Measurements from ENCODE around the gene ENTPD2. TPM values are rescaled to one million over a fixed set of nuclear protein-coding genes. Genes with fewer than 3 reads are reported as not detected.
A peak's percentile ranks its signal among the peaks of the same experiment; 100 is the strongest.

The ENTPD2 gene
- total and polyA plus RNA-seq, 2 experiments from 2014 or later, result 1.8 to 1.9 TPM

DNA sequence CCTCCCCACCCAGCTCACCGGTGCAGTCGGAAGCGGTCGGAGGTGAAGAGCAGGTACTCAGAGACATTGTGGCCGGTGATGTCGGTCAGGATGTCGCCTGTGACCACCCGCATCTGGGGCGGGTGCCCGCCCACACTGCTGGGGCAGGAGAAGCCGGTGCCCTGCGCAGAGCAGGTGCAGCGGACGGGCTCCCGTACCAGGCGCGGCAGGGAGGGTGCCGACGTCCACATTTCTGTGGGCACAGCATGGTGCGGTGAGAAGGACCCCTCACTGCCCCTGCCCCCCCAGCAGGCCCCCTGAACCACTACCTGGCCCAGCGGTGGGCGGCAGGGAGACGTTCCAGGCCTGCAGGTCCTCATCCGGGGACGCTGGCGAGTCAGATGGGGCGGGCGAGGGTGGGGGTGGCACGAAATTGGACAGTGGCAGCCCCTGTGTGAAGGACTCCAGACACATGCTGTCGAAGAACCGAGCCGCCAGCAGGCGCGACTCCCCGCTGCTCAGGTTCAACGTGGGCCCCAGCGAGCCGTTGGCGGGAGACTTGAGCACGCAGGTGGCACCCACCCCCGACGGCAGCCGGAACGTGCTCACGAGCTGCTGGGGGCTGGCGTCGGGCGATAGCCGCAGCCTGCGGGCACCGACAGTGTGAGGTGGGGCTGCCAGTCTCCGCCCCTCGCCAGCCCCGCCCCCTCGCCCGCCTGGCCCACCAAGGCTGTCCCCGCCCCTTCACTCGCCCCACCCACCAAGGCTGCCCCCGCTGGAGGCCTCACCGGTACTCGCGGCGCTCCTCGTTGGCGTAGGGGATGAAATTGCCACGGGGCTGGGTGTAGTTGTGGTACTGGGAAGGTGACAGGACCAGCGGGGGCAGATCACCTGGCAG lies 40.9 kb downstream of the ENTPD2 start:
- TF ChIP-seq EZH2phosphoT487 (IDR thresholded peaks at IDR 0.05; ENCODE audit: unreplicated experiment), result no peak
- no peak for TF ChIP-seq POLR2AphosphoS5 (IDR thresholded peaks at IDR 0.05; ENCODE audit: low read depth)
- TF ChIP-seq, protein P1, sequence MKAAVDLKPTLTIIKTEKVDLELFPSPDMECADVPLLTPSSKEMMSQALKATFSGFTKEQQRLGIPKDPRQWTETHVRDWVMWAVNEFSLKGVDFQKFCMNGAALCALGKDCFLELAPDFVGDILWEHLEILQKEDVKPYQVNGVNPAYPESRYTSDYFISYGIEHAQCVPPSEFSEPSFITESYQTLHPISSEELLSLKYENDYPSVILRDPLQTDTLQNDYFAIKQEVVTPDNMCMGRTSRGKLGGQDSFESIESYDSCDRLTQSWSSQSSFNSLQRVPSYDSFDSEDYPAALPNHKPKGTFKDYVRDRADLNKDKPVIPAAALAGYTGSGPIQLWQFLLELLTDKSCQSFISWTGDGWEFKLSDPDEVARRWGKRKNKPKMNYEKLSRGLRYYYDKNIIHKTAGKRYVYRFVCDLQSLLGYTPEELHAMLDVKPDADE (IDR thresholded peaks at IDR 0.05), result no peak
- TF ChIP-seq EZH2 (IDR thresholded peaks at IDR 0.05; ENCODE audit: low read depth, unreplicated experiment), result no peak
- no peak for TF ChIP-seq STAT1 (IDR thresholded peaks at IDR 0.05; ENCODE audit: unreplicated experiment)
- TF ChIP-seq, protein P2, sequence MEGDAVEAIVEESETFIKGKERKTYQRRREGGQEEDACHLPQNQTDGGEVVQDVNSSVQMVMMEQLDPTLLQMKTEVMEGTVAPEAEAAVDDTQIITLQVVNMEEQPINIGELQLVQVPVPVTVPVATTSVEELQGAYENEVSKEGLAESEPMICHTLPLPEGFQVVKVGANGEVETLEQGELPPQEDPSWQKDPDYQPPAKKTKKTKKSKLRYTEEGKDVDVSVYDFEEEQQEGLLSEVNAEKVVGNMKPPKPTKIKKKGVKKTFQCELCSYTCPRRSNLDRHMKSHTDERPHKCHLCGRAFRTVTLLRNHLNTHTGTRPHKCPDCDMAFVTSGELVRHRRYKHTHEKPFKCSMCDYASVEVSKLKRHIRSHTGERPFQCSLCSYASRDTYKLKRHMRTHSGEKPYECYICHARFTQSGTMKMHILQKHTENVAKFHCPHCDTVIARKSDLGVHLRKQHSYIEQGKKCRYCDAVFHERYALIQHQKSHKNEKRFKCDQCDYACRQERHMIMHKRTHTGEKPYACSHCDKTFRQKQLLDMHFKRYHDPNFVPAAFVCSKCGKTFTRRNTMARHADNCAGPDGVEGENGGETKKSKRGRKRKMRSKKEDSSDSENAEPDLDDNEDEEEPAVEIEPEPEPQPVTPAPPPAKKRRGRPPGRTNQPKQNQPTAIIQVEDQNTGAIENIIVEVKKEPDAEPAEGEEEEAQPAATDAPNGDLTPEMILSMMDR (conservative IDR thresholded peaks at IDR 0.05; ENCODE audit: low read depth in 2 of 2), result no peak
- no peak for TF ChIP-seq JUNB (IDR thresholded peaks at IDR 0.05; ENCODE audit: unreplicated experiment)
- TF ChIP-seq NANOG (IDR thresholded peaks at IDR 0.05; ENCODE audit: borderline replicate concordance), result no peak
- TF ChIP-seq, protein P3, sequence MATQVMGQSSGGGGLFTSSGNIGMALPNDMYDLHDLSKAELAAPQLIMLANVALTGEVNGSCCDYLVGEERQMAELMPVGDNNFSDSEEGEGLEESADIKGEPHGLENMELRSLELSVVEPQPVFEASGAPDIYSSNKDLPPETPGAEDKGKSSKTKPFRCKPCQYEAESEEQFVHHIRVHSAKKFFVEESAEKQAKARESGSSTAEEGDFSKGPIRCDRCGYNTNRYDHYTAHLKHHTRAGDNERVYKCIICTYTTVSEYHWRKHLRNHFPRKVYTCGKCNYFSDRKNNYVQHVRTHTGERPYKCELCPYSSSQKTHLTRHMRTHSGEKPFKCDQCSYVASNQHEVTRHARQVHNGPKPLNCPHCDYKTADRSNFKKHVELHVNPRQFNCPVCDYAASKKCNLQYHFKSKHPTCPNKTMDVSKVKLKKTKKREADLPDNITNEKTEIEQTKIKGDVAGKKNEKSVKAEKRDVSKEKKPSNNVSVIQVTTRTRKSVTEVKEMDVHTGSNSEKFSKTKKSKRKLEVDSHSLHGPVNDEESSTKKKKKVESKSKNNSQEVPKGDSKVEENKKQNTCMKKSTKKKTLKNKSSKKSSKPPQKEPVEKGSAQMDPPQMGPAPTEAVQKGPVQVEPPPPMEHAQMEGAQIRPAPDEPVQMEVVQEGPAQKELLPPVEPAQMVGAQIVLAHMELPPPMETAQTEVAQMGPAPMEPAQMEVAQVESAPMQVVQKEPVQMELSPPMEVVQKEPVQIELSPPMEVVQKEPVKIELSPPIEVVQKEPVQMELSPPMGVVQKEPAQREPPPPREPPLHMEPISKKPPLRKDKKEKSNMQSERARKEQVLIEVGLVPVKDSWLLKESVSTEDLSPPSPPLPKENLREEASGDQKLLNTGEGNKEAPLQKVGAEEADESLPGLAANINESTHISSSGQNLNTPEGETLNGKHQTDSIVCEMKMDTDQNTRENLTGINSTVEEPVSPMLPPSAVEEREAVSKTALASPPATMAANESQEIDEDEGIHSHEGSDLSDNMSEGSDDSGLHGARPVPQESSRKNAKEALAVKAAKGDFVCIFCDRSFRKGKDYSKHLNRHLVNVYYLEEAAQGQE (IDR thresholded peaks at IDR 0.05; ENCODE audit: unreplicated experiment), result no peak
- TF ChIP-seq ZNF331 (CRISPR knock-in tag; IDR thresholded peaks at IDR 0.05; ENCODE audit: low read depth), result no peak
- TF ChIP-seq CREB1 (CRISPR knock-in tag; IDR thresholded peaks at IDR 0.05; ENCODE audit: low read depth), result no peak
- TF ChIP-seq ZNF462 (CRISPR knock-in tag; IDR thresholded peaks at IDR 0.05), result no peak
- TF ChIP-seq ZNF114 (CRISPR knock-in tag; IDR thresholded peaks at IDR 0.05), result no peak
- no peaks in the 10 kb centered on the region for H3K27me3 ChIP-seq (ENCODE audit: insufficient read depth)
- H3K36me3 ChIP-seq (ENCODE audit: insufficient read depth), result no peaks in the 10 kb centered on the region
- H3K9me2 ChIP-seq (ENCODE audit: insufficient read depth), result no peaks in the 10 kb centered on the region
- H3K9me3 Mint-ChIP-seq, result no peaks in the 10 kb centered on the region
- H3K27ac Mint-ChIP-seq, result no peak overlapping the region
- H3K27ac ChIP-seq (ENCODE audit: low read depth), result no peak overlapping the region
- no peaks in the 10 kb centered on the region for H3K27me3 Mint-ChIP-seq (ENCODE audit: insufficient read depth, low read depth, poor library complexity)
- no peaks in the 10 kb centered on the region for H3K4me1 Mint-ChIP-seq
- DNase-seq (ENCODE audit: low spot score) (peak; percentile 69), ATAC-seq (peak; percentile 81)
- H4K20me1 ChIP-seq (replicated peaks; ENCODE audit: insufficient read depth), result no peaks in the 10 kb centered on the region
- H3K4me2 ChIP-seq, result no peak overlapping the region
- no peak overlapping the region for H2AFZ ChIP-seq
- H3K4me3 Mint-ChIP-seq, result no peak overlapping the region
- no peaks in the 10 kb centered on the region for H3K4me1 ChIP-seq (ENCODE audit: insufficient read depth)
- H3F3A ChIP-seq (replicated peaks; ENCODE audit: low read depth), result no peaks in the 10 kb centered on the region
- H3K79me2 ChIP-seq (replicated peaks; ENCODE audit: insufficient read depth), result no peaks in the 10 kb centered on the region
- H3K4me3 ChIP-seq, result no peak overlapping the region
- H3K36me3 Mint-ChIP-seq (ENCODE audit: low read depth), result peaks cover 2% of the 10 kb centered on the region; the same call in 1 of the 3 replicates
